H1 (cell line): ENCODE data around the gene CAMTA2. TPM values are rescaled to one million over a fixed set of nuclear protein-coding genes. Genes with fewer than 3 reads are reported as not detected.

Source experiments
- EZH2 ChIP-seq: fragments of 200-600 bp; sonication (generic); IDR thresholded peaks from 2 replicates; pipeline ENCODE4 v1.7.1; 2012; ENCODE audit warnings: low read depth, mild to moderate bottlenecking, moderate library complexity, low read length, inconsistent platforms; ENCODE audit not compliant: severe bottlenecking
- POLR2AphosphoS5 ChIP-seq: IDR thresholded peaks from 2 replicates; pipeline ENCODE4 v1.6.1; 2011; ENCODE audit warnings: low read depth, low read length
- RNF2 ChIP-seq: fragments of 200-900, 300-1000 bp; sonication (generic); IDR thresholded peaks from 2 replicates; pipeline ENCODE4 v1.7.1; 2016; ENCODE audit warnings: borderline replicate concordance, low read depth, mild to moderate bottlenecking, antibody characterized with exemption, low read length; ENCODE audit not compliant: poor library complexity, severe bottlenecking; ENCODE audit errors: missing control alignments
- RXRA ChIP-seq: IDR thresholded peaks from 2 replicates; pipeline ENCODE4 v1.6.1; 2011; ENCODE audit warnings: low read depth, mild to moderate bottlenecking, low read length, moderate library complexity; ENCODE audit not compliant: insufficient read depth
- SIRT6 ChIP-seq: IDR thresholded peaks from one replicate; pipeline ENCODE4 v1.7.1; 2012; ENCODE audit warnings: low read length, inconsistent platforms
- SP1 ChIP-seq: IDR thresholded peaks from 2 replicates; pipeline ENCODE4 v1.6.1; 2011; ENCODE audit warnings: low read depth, low read length
- SRF ChIP-seq: IDR thresholded peaks from 2 replicates; pipeline ENCODE4 v1.6.1; 2011; ENCODE audit warnings: mild to moderate bottlenecking, low read depth, low read length, moderate library complexity
- polyA plus RNA-seq, 7 experiments: library from polyadenylated mRNA; depleted of rRNA in 3 of 7; stranded (reverse) in 5 of 7; unstranded in 2 of 7; fragments of >200 nt in 5 of 7; fragments of 200-250 nt in 2 of 7; gene quantifications; 1 replicate in 5 of 7; 2 replicates in 1 of 7; 4 replicates in 1 of 7; pipeline versions ENCODE4 v1.2.1 to v1.2.3, GENCODE V29; 2011 to 2013; ENCODE audit warnings: missing spikeins in 2 of 7, mixed read lengths in 2 of 7
- total RNA-seq: library from RNA; stranded (reverse); fragmentation: NEBNext Ultra II Directional; extraction: Animal tissue kit (Norgen Biotek cat#: 25700); gene quantifications from 2 replicates; pipeline ENCODE4 v1.2.1, GENCODE V29; 2021
- TF ChIP-seq, protein P1 (sequence below): fragments of 300-600 bp; sonication (generic); IDR thresholded peaks from 2 replicates; pipeline ENCODE4 v1.7.1; 2012; ENCODE audit warnings: low read length, moderate library complexity, mild to moderate bottlenecking, inconsistent platforms; ENCODE audit not compliant: insufficient replicate concordance
- TF ChIP-seq, protein P2 (sequence below): IDR thresholded peaks from 2 replicates; pipeline ENCODE4 v1.6.1; 2012; ENCODE audit warnings: inconsistent platforms

CAMTA2 gene
- total and polyA plus RNA-seq, 2 of the 8 experiments (the other 6 are each of a cell fraction or from before 2014, with no cell fraction given): 5.5 to 12.0 TPM

DNA sequence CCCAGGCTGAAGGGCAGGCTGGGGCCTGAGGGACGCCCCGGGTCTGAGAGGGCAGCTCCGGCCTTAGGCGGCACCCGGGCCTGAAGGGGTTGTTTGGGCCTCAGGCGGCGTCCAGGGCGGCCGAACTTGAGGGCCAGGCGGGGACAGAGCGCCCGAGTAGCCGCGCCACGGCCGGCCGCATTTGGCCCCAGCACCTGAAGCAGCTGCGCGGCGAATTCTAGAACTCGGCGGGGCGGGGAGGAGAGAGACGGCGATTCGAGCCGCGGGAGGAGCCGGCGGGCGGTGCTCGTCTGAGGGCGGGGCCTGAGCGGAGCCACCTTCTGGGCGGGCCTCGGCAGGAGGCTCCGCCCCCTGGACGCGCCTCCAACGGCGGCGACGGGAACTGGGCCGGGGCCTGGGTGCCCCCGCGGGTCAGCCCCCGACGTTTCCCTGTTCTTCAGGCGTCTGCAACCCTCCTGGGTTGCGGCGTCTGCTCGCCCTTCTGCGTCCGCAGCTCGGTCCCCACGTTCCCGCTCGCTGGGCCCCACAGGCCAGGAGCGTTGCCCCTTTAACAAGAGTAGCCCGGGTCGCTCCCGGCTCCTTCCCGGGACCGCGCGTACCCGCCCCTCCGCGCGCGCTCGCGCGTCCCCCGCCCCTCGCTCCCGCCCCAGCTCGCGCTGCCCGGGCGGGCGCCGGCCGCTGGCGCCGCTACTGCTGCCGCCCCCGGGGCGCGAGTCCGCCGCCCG lies 10.0 kb upstream of the CAMTA2 start, which contains the start of the genes INCA1 and KIF1C (continued):
- TF ChIP-seq, protein P1, sequence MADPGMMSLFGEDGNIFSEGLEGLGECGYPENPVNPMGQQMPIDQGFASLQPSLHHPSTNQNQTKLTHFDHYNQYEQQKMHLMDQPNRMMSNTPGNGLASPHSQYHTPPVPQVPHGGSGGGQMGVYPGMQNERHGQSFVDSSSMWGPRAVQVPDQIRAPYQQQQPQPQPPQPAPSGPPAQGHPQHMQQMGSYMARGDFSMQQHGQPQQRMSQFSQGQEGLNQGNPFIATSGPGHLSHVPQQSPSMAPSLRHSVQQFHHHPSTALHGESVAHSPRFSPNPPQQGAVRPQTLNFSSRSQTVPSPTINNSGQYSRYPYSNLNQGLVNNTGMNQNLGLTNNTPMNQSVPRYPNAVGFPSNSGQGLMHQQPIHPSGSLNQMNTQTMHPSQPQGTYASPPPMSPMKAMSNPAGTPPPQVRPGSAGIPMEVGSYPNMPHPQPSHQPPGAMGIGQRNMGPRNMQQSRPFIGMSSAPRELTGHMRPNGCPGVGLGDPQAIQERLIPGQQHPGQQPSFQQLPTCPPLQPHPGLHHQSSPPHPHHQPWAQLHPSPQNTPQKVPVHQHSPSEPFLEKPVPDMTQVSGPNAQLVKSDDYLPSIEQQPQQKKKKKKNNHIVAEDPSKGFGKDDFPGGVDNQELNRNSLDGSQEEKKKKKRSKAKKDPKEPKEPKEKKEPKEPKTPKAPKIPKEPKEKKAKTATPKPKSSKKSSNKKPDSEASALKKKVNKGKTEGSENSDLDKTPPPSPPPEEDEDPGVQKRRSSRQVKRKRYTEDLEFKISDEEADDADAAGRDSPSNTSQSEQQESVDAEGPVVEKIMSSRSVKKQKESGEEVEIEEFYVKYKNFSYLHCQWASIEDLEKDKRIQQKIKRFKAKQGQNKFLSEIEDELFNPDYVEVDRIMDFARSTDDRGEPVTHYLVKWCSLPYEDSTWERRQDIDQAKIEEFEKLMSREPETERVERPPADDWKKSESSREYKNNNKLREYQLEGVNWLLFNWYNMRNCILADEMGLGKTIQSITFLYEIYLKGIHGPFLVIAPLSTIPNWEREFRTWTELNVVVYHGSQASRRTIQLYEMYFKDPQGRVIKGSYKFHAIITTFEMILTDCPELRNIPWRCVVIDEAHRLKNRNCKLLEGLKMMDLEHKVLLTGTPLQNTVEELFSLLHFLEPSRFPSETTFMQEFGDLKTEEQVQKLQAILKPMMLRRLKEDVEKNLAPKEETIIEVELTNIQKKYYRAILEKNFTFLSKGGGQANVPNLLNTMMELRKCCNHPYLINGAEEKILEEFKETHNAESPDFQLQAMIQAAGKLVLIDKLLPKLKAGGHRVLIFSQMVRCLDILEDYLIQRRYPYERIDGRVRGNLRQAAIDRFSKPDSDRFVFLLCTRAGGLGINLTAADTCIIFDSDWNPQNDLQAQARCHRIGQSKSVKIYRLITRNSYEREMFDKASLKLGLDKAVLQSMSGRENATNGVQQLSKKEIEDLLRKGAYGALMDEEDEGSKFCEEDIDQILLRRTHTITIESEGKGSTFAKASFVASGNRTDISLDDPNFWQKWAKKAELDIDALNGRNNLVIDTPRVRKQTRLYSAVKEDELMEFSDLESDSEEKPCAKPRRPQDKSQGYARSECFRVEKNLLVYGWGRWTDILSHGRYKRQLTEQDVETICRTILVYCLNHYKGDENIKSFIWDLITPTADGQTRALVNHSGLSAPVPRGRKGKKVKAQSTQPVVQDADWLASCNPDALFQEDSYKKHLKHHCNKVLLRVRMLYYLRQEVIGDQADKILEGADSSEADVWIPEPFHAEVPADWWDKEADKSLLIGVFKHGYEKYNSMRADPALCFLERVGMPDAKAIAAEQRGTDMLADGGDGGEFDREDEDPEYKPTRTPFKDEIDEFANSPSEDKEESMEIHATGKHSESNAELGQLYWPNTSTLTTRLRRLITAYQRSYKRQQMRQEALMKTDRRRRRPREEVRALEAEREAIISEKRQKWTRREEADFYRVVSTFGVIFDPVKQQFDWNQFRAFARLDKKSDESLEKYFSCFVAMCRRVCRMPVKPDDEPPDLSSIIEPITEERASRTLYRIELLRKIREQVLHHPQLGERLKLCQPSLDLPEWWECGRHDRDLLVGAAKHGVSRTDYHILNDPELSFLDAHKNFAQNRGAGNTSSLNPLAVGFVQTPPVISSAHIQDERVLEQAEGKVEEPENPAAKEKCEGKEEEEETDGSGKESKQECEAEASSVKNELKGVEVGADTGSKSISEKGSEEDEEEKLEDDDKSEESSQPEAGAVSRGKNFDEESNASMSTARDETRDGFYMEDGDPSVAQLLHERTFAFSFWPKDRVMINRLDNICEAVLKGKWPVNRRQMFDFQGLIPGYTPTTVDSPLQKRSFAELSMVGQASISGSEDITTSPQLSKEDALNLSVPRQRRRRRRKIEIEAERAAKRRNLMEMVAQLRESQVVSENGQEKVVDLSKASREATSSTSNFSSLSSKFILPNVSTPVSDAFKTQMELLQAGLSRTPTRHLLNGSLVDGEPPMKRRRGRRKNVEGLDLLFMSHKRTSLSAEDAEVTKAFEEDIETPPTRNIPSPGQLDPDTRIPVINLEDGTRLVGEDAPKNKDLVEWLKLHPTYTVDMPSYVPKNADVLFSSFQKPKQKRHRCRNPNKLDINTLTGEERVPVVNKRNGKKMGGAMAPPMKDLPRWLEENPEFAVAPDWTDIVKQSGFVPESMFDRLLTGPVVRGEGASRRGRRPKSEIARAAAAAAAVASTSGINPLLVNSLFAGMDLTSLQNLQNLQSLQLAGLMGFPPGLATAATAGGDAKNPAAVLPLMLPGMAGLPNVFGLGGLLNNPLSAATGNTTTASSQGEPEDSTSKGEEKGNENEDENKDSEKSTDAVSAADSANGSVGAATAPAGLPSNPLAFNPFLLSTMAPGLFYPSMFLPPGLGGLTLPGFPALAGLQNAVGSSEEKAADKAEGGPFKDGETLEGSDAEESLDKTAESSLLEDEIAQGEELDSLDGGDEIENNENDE: no peak
- TF ChIP-seq, protein P2, sequence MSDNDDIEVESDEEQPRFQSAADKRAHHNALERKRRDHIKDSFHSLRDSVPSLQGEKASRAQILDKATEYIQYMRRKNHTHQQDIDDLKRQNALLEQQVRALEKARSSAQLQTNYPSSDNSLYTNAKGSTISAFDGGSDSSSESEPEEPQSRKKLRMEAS: peak; percentile 70
- no peak for TF ChIP-seq RXRA
- no peak for TF ChIP-seq SIRT6
- TF ChIP-seq POLR2AphosphoS5: no peak
- TF ChIP-seq SP1: peak; percentile 82; the same call in 1 of the 2 replicates
- no peak for TF ChIP-seq RNF2
- TF ChIP-seq SRF: no peak
- TF ChIP-seq EZH2: no peak
